Head of caudate nucleus (tissue), 42 donors: ENCODE measurements around the gene GTF2A1L.

Source experiments
- DNase-seq, 42 donors: peaks; one replicate each; pipeline versions ENCODE4 v3.0.0 to v3.0.0-alpha.2; 2020 to 2021; ENCODE audit warnings: mixed read lengths in 7 of 42
- intact Hi-C: fragments of 100-400 bp; cut with DNase I; formaldehyde crosslinking; loops from one replicate; pipeline ENCODE4 v1.15.0; 2022

GTF2A1L gene

DNA sequence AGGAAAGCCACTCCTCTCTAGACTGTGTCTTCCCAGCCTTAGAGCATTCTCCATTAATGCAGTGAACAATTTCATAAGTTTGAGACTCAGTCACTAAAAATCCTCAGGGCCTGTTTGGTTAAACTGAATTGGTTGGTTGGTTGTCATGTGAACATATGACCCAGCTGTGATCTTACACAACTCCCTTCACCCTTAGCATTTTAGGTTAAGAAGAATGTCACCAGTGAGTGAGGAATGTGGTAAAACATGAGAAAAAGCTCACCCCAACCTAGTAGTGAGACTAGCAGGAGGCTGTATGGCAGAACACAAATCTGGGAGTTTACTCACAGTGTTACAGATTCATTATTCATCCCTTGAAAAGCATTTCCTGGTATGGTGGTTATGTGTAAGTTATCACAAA is 105.5 kb downstream of the GTF2A1L start:
- intact Hi-C loops, result no loop called here
- no peak for DNase-seq

DNA sequence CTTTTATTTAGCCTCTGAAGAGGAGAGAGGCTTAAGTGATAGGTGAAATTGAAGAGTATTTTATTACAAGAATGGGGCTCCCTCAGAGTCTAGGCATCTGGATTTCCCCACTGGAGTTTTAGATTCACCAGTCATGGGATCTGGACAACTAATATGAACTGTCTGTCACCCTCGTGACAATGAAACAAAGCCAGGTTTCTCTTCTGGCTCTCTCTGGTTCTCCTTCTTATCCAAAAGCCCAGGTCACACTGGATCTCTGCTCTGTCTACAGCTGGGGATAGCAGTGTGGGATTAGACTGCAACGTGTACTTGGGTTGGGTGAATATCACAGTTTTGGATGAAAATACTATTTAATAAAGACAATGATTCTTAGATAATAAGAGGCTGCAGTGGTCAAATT is 106.6 kb downstream of the GTF2A1L start:
- intact Hi-C loops, result loop anchor here (2.0 kb wide), 1 partner anchor 123 kb away; no protein-coding TSS in a partner anchor

DNA sequence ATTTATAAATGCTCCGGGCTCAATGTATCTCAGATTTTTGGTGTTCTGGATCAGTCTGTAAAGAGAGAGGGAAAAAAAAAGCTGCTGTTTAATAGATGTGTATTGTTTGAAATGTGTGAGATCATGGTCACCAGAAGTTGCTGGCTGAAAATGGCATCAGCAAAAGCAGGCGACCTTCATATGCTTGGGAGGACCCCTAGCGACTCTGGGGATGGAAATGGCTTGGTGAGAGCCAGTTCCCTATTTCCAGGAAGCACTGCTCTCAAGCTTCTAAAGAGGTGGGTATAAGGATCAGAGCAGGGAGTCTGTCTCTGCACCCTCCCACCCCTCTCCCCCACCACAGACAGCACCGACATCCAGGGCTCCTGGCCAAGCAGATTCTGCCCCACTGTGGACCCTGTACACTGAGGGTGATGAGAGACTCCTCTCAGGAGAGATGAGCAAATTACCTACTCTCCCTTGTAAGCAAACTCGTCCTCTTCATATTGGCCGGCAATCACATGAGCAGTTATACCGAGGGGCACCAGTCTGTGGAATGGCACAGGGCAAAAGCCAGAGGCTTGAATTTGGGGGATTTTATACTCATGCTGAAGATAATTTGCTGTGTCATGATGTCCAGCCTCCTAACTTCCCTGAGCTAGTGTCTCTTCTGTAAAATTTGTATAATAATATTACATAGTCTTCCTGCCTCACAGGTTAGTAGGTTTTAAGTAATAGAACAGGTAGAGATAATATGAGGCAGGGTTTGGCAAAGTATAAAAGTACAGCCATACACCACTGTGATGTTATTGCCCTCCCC is 108.2 kb downstream of the GTF2A1L start:
- intact Hi-C loops, result loop anchor here (2.0 kb wide), 1 partner anchor 125 kb away; no protein-coding TSS in a partner anchor
- peak in 40 of 42 donors; percentile 8 to 87 (median 55) for DNase-seq

More for the DNA sequence above, 106.6 kb downstream of the GTF2A1L start:
- DNase-seq, result peak in 1 of 42 donors; percentile 55

DNA sequence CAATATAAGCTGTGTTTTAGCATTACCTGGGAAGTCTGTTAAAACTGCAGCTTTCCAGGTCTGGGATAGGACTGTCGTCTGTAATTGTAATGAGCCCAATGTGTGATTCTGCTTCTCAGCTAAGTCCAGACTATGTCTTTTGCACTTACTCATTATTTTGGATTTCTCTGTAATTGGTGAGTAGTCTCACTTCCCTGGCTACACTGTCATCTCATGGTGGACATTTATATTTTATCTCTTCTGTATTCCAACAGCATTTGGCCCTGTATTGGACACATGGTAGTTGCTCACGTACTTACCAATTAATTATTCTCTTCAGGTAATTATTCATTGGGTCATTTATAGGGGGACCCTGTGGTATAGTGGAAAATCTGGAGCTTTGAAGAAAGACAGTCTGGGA is 109.9 kb downstream of the GTF2A1L start:
- peak in 1 of 42 donors; percentile 9 for DNase-seq
- intact Hi-C loops, result no loop called here

DNA sequence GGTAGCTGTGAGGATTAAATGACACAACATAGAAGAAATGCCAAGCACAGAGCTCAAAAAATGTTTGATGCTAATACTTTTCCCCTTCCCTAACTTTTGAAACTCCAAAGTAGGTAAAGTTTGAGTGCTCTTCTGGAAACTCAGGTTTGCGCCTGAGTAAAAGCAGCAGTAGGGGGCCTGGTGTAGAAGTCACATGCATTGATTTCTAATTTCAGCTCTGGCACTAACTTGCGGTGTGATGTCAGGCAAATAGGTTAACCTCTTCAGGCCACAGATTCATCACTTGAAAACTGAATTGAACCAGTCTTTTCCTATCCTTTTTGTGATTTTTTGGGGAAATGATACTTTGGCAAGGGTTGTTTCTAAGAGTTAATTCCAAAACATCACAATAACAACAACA is 110.6 kb downstream of the GTF2A1L start:
- intact Hi-C loops, result no loop called here
- DNase-seq, result no peak

DNA sequence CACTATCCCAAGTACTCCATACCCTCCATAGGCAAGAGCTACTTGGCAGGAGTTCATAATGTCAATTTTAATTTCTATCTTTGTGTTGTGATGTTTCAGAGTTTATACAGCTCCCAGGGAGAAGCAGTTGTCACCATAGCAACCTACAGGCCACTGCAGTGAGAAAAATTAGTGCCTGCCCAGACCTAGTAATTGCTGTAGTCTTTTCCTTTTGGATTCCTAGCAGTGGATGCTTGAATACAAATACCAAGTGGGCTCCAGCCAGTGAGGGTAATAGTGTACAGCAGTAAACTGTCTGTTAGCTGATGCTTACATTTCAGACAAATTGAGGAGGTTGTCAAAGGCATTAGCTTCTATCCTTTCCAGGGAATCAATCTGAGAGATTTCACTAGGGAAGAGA is 111.2 kb downstream of the GTF2A1L start:
- intact Hi-C loops, result no loop called here
- no peak for DNase-seq
